GM21526 (cell line): ENCODE measurements around the gene ATP8B3.

ENCODE experiments used
- ATAC-seq: cut with Tn5 transposase; IDR thresholded peaks from one replicate; pipeline ENCODE4 v1.9.1; 2021; ENCODE audit warnings: moderate library complexity; ENCODE audit not compliant: unreplicated experiment, low FRiP score

ATP8B3 gene

GRCh38 chr19:1748115-1748872 lies 63.8 kb downstream of the ATP8B3 start:
- ATAC-seq, result no peak

- no peak for ATAC-seq
Measured at GRCh38 chr19:1747285-1748114, 64.6 kb downstream of the ATP8B3 start.

GRCh38 chr19:1746401-1747284 lies 65.4 kb downstream of the ATP8B3 start:
- ATAC-seq, result no peak

DNA sequence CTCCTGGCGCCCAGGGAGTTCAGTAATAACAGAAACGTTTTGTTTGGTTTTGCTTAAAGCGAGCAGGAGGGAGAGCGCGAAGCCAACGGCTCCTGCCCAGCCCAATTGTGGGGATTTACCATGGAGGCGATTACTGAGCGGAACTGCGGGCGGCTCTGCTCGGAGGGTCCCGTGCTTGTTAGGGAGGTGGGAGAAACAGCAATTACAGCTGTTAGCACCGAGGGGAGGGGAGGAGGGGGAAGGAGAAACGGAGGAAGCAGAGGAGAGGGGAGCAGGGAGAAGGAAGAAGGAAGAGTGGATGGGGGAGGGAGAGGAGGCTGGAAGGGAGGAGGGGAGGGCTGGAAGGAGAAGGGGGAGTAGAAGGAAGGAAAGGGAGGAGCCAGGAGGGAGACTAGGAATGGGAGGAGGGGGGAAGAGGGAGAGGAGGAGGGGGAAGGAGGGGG lies 66.5 kb downstream of the ATP8B3 start:
- ATAC-seq, result no peak

DNA sequence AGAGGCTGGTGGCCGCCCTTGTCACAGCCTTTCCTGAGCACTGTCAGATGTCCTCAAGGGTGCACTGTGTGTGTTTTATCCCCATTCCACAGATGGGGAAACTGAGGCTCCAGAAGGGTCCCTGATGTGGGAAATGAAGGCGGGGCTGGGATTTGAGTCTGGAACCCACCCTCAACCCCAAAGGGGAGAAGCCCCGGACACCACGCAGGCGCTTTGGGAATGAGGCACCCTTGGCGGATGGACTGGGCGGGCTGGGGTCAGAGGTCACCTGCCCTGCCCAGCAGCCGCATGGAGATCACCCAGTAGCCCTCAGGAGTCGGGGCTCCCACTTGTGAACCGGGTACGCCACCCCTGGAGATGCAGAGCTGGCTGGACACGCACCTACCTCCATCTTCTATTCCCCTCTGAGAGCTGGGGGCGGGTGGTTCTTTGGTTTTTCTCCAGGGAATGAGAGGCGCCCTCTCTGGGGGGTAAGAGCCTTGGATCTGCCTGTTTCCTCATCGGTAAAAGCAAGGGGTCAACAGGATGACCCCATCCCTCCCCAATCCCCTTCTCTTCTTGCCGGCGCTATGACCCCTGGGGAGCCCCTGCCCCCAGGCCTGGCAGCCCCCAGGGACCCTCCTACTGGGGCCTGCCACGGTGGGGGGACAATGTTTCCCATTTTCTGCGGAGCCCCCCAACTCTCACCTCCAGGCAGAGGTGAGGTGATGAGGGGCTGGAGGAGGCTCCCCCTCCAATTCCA lies 67.1 kb downstream of the ATP8B3 start:
- no peak for ATAC-seq

- no peak for ATAC-seq
Measured at GRCh38 chr19:1744133-1744665, 67.9 kb downstream of the ATP8B3 start.

GRCh38 chr19:1742989-1743696 lies 68.9 kb downstream of the ATP8B3 start:
- no peak for ATAC-seq

DNA sequence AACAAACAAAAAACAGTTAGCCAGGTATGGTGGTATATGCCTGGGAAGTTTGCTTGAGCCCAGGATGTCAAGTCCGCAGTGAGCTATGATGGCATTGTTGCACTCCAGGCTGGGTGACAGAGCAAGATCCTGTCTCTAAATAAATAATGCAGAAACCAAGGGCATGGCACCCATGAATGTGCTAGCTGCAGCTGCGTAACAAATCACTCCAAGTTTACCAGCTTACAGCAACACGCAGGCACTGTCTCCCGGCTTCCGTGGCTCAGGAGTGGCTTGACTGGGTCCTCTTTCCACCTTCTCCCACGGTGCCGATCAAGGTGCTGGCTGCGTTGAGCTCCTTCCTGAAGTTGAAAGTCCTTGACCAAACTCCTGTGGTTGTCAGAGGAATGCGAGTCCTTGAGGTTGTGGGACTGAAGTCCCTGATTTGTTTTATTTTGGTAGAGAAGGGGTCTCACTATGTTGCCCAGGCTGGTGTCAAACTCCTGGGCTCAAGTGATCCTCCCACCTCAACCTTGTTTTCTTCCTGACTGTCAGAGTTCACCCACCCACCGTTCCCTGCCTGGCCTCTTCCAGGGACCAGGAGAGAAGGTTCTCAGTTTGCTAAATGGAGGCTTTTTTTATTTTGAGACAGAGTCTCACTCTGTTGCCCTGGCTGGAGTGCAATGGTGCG lies 72.0 kb downstream of the ATP8B3 start:
- ATAC-seq, result no peak

- ATAC-seq, result no peak
Measured at GRCh38 chr19:1736927-1737326, 75.1 kb downstream of the ATP8B3 start.

GRCh38 chr19:1736280-1736679 lies 75.8 kb downstream of the ATP8B3 start:
- ATAC-seq, result no peak

DNA sequence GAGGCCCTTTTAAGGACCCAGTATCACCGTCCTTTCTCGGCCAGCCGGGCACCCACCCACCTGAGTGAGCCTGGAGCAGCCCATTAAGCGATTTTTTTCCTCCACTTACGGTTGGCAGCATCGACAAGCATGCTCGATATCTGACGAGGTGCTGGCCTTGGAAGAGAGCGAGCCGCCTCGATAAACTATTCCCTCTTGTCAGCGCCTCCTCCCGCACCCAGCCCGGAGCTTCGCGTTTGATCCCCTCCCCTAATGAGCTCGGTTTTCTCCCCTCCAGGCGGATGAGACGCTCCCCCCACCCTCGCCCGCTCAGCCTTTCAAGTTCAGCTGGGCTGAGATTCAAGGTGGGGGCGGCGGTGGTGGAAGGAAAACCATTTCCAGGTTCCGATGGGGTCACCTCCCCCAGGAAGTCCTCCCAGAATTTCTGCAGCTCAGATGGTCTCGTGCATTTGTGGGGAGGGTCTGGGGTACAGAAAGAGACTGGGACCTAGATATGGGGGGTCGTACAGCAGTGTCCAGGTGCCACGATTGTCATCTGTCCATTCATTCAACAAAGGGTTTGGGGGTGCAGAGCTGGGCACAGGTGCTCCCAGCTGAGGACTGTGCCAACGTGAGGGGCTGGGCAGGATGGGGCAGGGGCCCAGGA lies 77.6 kb downstream of the ATP8B3 start:
- no peak for ATAC-seq
